Chondrocyte (in vitro differentiated cells): ENCODE data around the gene MTMR10. TPM values are rescaled to one million over a fixed set of nuclear protein-coding genes. Genes with fewer than 3 reads are reported as not detected.

Experiments used
- DNase-seq: peaks from one replicate; pipeline ENCODE4 v3.0.0; 2021; ENCODE audit warnings: mixed read lengths, low spot score
- H3K27ac Mint-ChIP-seq: one replicate; pipeline ENCODE4 v1.8.0; 2021; ENCODE audit warnings: mild to moderate bottlenecking, moderate library complexity, mixed read lengths; ENCODE audit not compliant: unreplicated experiment
- H3K27me3 Mint-ChIP-seq: 2 replicates; pipeline ENCODE4 v1.8.0; 2021; ENCODE audit warnings: low read depth, mixed read lengths
- H3K36me3 Mint-ChIP-seq: 2 replicates; pipeline ENCODE4 v1.8.0; 2021; ENCODE audit warnings: low read depth, mixed read lengths
- H3K4me1 Mint-ChIP-seq: 2 replicates; pipeline ENCODE4 v1.8.0; 2021; ENCODE audit warnings: low read depth, mild to moderate bottlenecking, mixed read lengths
- H3K4me3 Mint-ChIP-seq: one replicate; pipeline ENCODE4 v1.8.0; 2021; ENCODE audit warnings: mild to moderate bottlenecking, moderate library complexity, mixed read lengths; ENCODE audit not compliant: unreplicated experiment
- H3K9me3 Mint-ChIP-seq: 2 replicates; pipeline ENCODE4 v1.8.0; 2021; ENCODE audit warnings: low read depth, mixed read lengths
- total RNA-seq: library from RNA; stranded (reverse); gene quantifications from 3 replicates; pipeline ENCODE4 v1.2.1, GENCODE V29; 2021
- TF ChIP-seq, protein P1 (sequence below): fragments of 200-600 bp; sonication (generic); IDR thresholded peaks from 2 replicates; pipeline ENCODE4 v1.5.0; 2021; ENCODE audit warnings: antibody characterized with exemption, mild to moderate bottlenecking, moderate library complexity

MTMR10 gene
- total RNA-seq, 1 donor from 2014 or later, result 14.9 TPM

DNA sequence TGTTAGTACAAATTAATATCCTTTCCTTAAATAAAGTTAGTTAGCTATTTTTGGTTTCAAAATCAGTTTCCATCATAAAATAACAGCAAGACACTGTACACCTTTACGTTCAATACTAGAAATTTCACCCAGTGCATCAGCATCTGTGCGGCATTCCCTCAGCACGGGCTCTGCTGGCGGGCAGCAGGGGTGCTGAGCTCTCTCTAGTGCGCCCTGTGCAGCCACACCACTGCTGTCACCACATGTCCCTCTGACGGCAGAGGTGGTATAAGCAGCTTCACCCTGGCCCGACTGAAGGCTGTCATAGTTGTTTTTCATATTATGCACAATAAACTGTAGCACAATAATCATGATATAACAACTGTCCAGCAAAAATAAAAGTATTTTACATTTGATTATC is 52.3 kb downstream of the MTMR10 start:
- no peaks in the 10 kb centered on the region for H3K27me3 Mint-ChIP-seq
- H3K36me3 Mint-ChIP-seq, result peaks cover 33% of the 10 kb centered on the region
- H3K9me3 Mint-ChIP-seq, result no peaks in the 10 kb centered on the region
- H3K4me1 Mint-ChIP-seq, result no peaks in the 10 kb centered on the region
- no peak overlapping the region for H3K27ac Mint-ChIP-seq
- TF ChIP-seq, protein P1, sequence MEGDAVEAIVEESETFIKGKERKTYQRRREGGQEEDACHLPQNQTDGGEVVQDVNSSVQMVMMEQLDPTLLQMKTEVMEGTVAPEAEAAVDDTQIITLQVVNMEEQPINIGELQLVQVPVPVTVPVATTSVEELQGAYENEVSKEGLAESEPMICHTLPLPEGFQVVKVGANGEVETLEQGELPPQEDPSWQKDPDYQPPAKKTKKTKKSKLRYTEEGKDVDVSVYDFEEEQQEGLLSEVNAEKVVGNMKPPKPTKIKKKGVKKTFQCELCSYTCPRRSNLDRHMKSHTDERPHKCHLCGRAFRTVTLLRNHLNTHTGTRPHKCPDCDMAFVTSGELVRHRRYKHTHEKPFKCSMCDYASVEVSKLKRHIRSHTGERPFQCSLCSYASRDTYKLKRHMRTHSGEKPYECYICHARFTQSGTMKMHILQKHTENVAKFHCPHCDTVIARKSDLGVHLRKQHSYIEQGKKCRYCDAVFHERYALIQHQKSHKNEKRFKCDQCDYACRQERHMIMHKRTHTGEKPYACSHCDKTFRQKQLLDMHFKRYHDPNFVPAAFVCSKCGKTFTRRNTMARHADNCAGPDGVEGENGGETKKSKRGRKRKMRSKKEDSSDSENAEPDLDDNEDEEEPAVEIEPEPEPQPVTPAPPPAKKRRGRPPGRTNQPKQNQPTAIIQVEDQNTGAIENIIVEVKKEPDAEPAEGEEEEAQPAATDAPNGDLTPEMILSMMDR, result no peak
- H3K4me3 Mint-ChIP-seq, result no peak overlapping the region
- no peak for DNase-seq

DNA sequence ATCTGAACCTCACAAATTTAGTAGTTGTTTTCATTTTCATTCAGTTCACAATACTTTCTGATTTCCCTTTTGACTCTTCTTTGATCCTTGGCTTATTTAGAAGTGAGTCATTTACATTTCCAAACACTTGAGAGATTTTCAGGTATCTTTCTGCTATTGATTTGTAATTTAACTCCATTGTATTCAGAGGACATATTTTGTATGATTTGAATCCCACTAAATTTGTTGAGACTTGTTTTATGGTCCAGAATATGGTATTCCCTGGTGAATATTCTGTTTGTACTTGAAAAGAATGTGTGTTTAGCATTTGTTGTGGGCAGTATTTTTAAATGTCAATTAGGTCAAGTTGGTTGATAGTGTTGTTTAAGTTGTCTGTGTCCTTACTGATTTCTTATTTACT is 58.1 kb downstream of the MTMR10 start:
- Mint-ChIP-seq H3K27me3 (no peaks in the 10 kb centered on the region), H3K4me1 (peaks cover 3% of the 10 kb centered on the region), H3K36me3 (peaks cover 35% of the 10 kb centered on the region), H3K9me3 (no peaks in the 10 kb centered on the region), H3K4me3 (no peak overlapping the region), H3K27ac (no peak overlapping the region)
- TF ChIP-seq, protein P1, result no peak
- DNase-seq, result no peak

GRCh38 chr15:30930422-30930821 is 61.0 kb downstream of the MTMR10 start:
- Mint-ChIP-seq H3K9me3 (no peaks in the 10 kb centered on the region), H3K27ac (no peak overlapping the region), H3K27me3 (no peaks in the 10 kb centered on the region), H3K4me1 (peaks cover 3% of the 10 kb centered on the region), H3K4me3 (no peak overlapping the region), H3K36me3 (peaks cover 35% of the 10 kb centered on the region)
- DNase-seq, result no peak
- TF ChIP-seq, protein P1, result no peak

DNA sequence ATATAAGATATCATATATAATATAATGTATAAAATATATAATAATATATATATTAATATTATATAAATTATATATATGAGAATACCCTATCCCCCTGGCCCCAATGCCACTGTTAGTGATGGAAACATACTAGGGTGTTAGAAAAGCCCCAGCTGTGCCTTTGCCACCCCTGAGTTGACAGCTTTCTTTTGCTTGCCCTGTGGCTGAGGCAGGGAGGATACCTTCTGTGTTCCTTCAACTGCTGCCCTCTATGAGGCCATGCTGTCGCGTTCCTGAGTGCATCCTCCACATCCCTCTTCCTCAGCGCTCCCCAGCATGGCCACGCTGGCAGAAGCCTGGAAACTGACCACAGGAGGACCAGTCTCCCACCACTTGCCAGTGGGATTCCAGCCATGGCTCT is 61.4 kb downstream of the MTMR10 start:
- H3K4me3 Mint-ChIP-seq, result no peak overlapping the region
- no peak for DNase-seq
- peaks cover 3% of the 10 kb centered on the region for H3K4me1 Mint-ChIP-seq
- TF ChIP-seq, protein P1, result no peak
- H3K9me3 Mint-ChIP-seq, result no peaks in the 10 kb centered on the region
- peaks cover 33% of the 10 kb centered on the region for H3K36me3 Mint-ChIP-seq
- no peaks in the 10 kb centered on the region for H3K27me3 Mint-ChIP-seq
- no peak overlapping the region for H3K27ac Mint-ChIP-seq

GRCh38 chr15:30929064-30929669 is 62.3 kb downstream of the MTMR10 start:
- TF ChIP-seq, protein P1, result no peak
- no peaks in the 10 kb centered on the region for H3K9me3 Mint-ChIP-seq
- no peak overlapping the region for H3K27ac Mint-ChIP-seq
- H3K4me1 Mint-ChIP-seq, result peaks cover 8% of the 10 kb centered on the region
- no peaks in the 10 kb centered on the region for H3K27me3 Mint-ChIP-seq
- DNase-seq, result no peak
- no peak overlapping the region for H3K4me3 Mint-ChIP-seq
- H3K36me3 Mint-ChIP-seq, result peaks cover 31% of the 10 kb centered on the region
